Measurements from ENCODE around the gene HGF.

- no peak for TF ChIP-seq GATA2 (IDR thresholded peaks at IDR 0.05; ENCODE audit: low read depth, low read length)
- TF ChIP-seq GATA3 (IDR thresholded peaks at IDR 0.05; ENCODE audit: low read depth, low read length) = no peak
Observed at GRCh38 chr7:81707196-81707595, 62.7 kb downstream of the HGF start.

Measured in SH-SY5Y (cell line).